ENCODE results near the gene FAM53A. TPM values are rescaled to one million over a fixed set of nuclear protein-coding genes. Genes with fewer than 3 reads are reported as not detected.

The FAM53A gene
- total and polyA plus RNA-seq, 10 of the 15 experiments (the other 5 are each of a cell fraction or from before 2014, with no cell fraction given): 0.02 to 0.87 (median 0.38) TPM; not detected in 2

DNA sequence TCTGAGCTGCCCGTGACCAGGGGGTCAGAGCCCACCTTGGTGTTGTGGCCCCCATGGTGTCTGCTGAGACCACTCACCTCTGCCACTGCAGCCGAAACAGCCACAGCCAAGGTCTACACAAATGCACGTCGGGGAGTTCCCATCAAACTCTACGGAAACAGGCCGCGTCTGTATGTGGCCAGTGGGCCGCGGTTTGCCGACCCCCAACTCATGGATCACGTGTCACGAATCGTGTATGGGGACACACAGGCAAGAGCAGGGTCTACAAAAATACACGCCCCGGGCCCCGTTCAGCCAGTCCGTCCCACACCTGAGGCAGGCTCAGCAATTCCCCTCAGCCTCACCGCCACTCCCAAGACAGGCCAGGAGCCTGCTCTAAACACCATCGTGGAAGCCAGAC is 53.8 kb downstream of the FAM53A start:
- H3K4me3 ChIP-seq: no peak overlapping the region
- H3K36me3 ChIP-seq (ENCODE audit: control insufficient read depth in 2 of 2, insufficient read depth in 2 of 2, low read length in 1 of 2): no peaks in the 10 kb centered on the region
- no peak overlapping the region for H3K9ac ChIP-seq (ENCODE audit: control insufficient read depth, insufficient read depth, low read length)
- peaks cover 2% of the 10 kb centered on the region; the same call in 1 of the 3 replicates for H3K9me3 ChIP-seq (replicated peaks; ENCODE audit: control insufficient read depth, insufficient read depth, low read length)
- FAIRE-seq (no peak), ATAC-seq (no peak), DNase-seq (ENCODE audit: low read depth, low spot score) (no peak)
- no peak overlapping the region for H3K27ac ChIP-seq (ENCODE audit: control insufficient read depth, insufficient read depth)
- TF ChIP-seq, protein P1, sequence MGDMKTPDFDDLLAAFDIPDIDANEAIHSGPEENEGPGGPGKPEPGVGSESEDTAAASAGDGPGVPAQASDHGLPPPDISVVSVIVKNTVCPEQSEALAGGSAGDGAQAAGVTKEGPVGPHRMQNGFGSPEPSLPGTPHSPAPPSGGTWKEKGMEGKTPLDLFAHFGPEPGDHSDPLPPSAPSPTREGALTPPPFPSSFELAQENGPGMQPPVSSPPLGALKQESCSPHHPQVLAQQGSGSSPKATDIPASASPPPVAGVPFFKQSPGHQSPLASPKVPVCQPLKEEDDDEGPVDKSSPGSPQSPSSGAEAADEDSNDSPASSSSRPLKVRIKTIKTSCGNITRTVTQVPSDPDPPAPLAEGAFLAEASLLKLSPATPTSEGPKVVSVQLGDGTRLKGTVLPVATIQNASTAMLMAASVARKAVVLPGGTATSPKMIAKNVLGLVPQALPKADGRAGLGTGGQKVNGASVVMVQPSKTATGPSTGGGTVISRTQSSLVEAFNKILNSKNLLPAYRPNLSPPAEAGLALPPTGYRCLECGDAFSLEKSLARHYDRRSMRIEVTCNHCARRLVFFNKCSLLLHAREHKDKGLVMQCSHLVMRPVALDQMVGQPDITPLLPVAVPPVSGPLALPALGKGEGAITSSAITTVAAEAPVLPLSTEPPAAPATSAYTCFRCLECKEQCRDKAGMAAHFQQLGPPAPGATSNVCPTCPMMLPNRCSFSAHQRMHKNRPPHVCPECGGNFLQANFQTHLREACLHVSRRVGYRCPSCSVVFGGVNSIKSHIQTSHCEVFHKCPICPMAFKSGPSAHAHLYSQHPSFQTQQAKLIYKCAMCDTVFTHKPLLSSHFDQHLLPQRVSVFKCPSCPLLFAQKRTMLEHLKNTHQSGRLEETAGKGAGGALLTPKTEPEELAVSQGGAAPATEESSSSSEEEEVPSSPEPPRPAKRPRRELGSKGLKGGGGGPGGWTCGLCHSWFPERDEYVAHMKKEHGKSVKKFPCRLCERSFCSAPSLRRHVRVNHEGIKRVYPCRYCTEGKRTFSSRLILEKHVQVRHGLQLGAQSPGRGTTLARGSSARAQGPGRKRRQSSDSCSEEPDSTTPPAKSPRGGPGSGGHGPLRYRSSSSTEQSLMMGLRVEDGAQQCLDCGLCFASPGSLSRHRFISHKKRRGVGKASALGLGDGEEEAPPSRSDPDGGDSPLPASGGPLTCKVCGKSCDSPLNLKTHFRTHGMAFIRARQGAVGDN (IDR thresholded peaks at IDR 0.05): no peak
- TF ChIP-seq SPI1 (IDR thresholded peaks at IDR 0.05; ENCODE audit: borderline replicate concordance, insufficient read depth, low read depth, low read length) (no peak), PML (IDR thresholded peaks at IDR 0.05; ENCODE audit: low read length) (no peak), KAT2A (conservative IDR thresholded peaks at IDR 0.05; ENCODE audit: control insufficient read depth, low read depth, low read length) (no peak), SRF (IDR thresholded peaks at IDR 0.05; ENCODE audit: low read depth in 2 of 2, low read length in 2 of 2) (no peak), BRCA1 (IDR thresholded peaks at IDR 0.05; ENCODE audit: low read depth, low read length) (no peak), BCL11A (IDR thresholded peaks at IDR 0.05; ENCODE audit: low read depth, low read length) (no peak), IKZF2 (IDR thresholded peaks at IDR 0.05) (no peak), KDM1A (IDR thresholded peaks at IDR 0.05; ENCODE audit: borderline replicate concordance) (no peak), POLR2AphosphoS2 (IDR thresholded peaks at IDR 0.05; ENCODE audit: low read depth, low read length) (no peak), ATF7 (IDR thresholded peaks at IDR 0.05; ENCODE audit: low read depth) (no peak), MYC (IDR thresholded peaks at IDR 0.05; ENCODE audit: insufficient read depth, insufficient read length, insufficient replicate concordance, low read length, severe bottlenecking) (no peak), MXI1 (IDR thresholded peaks at IDR 0.05; ENCODE audit: low read depth, low read length) (no peak), YY1 (IDR thresholded peaks at IDR 0.05; ENCODE audit: low read depth, low read length) (no peak), CBX3 (IDR thresholded peaks at IDR 0.05; ENCODE audit: borderline replicate concordance, low read depth) (no peak), JUND (IDR thresholded peaks at IDR 0.05; ENCODE audit: low read depth, low read length) (no peak), SMARCA5 (IDR thresholded peaks at IDR 0.05) (no peak)
- TF ChIP-seq, protein P2, sequence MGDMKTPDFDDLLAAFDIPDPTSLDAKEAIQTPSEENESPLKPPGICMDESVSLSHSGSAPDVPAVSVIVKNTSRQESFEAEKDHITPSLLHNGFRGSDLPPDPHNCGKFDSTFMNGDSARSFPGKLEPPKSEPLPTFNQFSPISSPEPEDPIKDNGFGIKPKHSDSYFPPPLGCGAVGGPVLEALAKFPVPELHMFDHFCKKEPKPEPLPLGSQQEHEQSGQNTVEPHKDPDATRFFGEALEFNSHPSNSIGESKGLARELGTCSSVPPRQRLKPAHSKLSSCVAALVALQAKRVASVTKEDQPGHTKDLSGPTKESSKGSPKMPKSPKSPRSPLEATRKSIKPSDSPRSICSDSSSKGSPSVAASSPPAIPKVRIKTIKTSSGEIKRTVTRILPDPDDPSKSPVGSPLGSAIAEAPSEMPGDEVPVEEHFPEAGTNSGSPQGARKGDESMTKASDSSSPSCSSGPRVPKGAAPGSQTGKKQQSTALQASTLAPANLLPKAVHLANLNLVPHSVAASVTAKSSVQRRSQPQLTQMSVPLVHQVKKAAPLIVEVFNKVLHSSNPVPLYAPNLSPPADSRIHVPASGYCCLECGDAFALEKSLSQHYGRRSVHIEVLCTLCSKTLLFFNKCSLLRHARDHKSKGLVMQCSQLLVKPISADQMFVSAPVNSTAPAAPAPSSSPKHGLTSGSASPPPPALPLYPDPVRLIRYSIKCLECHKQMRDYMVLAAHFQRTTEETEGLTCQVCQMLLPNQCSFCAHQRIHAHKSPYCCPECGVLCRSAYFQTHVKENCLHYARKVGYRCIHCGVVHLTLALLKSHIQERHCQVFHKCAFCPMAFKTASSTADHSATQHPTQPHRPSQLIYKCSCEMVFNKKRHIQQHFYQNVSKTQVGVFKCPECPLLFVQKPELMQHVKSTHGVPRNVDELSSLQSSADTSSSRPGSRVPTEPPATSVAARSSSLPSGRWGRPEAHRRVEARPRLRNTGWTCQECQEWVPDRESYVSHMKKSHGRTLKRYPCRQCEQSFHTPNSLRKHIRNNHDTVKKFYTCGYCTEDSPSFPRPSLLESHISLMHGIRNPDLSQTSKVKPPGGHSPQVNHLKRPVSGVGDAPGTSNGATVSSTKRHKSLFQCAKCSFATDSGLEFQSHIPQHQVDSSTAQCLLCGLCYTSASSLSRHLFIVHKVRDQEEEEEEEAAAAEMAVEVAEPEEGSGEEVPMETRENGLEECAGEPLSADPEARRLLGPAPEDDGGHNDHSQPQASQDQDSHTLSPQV (IDR thresholded peaks at IDR 0.05): no peak
- no peaks in the 10 kb centered on the region for H3K79me2 ChIP-seq (ENCODE audit: control insufficient read depth, insufficient read depth, low read length)
- no peak overlapping the region for H3K4me2 ChIP-seq (ENCODE audit: control insufficient read depth, insufficient read depth)
- intact Hi-C loops (cut with micrococcal nuclease; ENCODE audit: unreplicated experiment) (no loop called here), in situ Hi-C loops (cut with MboI) (no loop called here)
- 70% methylated on average over 19 of the region's 19 CpGs for WGBS (ENCODE audit: insufficient coverage, insufficient replicate concordance, low lambda C conversion rate, missing lambda C conversion rate)
- no TSS peak for BruUV-seq (replicated peaks)
- H2AFZ ChIP-seq (ENCODE audit: control insufficient read depth, low read depth, low read length): no peak overlapping the region
- H4K20me1 ChIP-seq (ENCODE audit: control insufficient read depth, insufficient read depth): no peaks in the 10 kb centered on the region
- ChIA-PET CTCF (interaction anchor here (0.9 to 1.2 kb wide), 2 partner anchors 120 to 279 kb away, joined by 3 to 4 read pairs; no protein-coding TSS in a partner anchor), POLR2A (no interaction called here), RAD21 (ENCODE audit: unreplicated experiment) (interaction anchor here (1.0 kb wide), 1 partner anchor 467 kb away, joined by 3 read pairs; no protein-coding TSS in a partner anchor), SMC1A (ENCODE audit: uncharacterized antibody, unreplicated experiment) (no interaction called here)
- no peaks in the 10 kb centered on the region for H3K27me3 ChIP-seq (replicated peaks in 1 of 2; ENCODE audit: control insufficient read depth in 2 of 2, insufficient read depth in 2 of 2, low read length in 1 of 2)
- no peaks in the 10 kb centered on the region for H3K4me1 ChIP-seq (ENCODE audit: control insufficient read depth, insufficient read depth, low read length)

Measured in GM12878 (cell line).